HEK293 (cell line): ENCODE results near the gene IL17REL.

Experiments used
- GLIS1 ChIP-seq: fragments of 450-650 bp; formaldehyde crosslinking; IDR thresholded peaks from 2 replicates; pipeline ENCODE4 v1.5.1; 2016; ENCODE audit warnings: missing biosample characterization, missing genetic modification characterization
- IKZF3 ChIP-seq: fragments of 450-650 bp; IDR thresholded peaks from 2 replicates; pipeline ENCODE4 v1.5.0; 2018; ENCODE audit warnings: missing biosample characterization, mild to moderate bottlenecking, missing genetic modification characterization, moderate library complexity
- KLF8 ChIP-seq: fragments of 450-650 bp; formaldehyde crosslinking; IDR thresholded peaks from 2 replicates; pipeline ENCODE4 v1.5.1; 2016; ENCODE audit warnings: missing biosample characterization, missing genetic modification characterization
- MEIS1 ChIP-seq: sonication (generic); formaldehyde crosslinking; IDR thresholded peaks from 2 replicates; pipeline ENCODE4 v1.8.1; 2022; ENCODE audit warnings: missing genetic modification reagents, mild to moderate bottlenecking, borderline replicate concordance
- OVOL3 ChIP-seq: fragments of 450-650 bp; formaldehyde crosslinking; IDR thresholded peaks from 2 replicates; pipeline ENCODE4 v1.5.1; 2016; ENCODE audit warnings: missing biosample characterization, missing genetic modification characterization
- PRDM1 ChIP-seq: fragments of 450-650 bp; formaldehyde crosslinking; IDR thresholded peaks from 2 replicates; pipeline ENCODE4; 2016; ENCODE audit warnings: missing biosample characterization, missing genetic modification characterization
- SETDB1 ChIP-seq: IDR thresholded peaks from one replicate; pipeline ENCODE4 v1.6.1; 2017; ENCODE audit warnings: mild to moderate bottlenecking, low read length, moderate library complexity, mixed read lengths; ENCODE audit not compliant: insufficient read length
- ZBTB48 ChIP-seq: fragments of 450-650 bp; formaldehyde crosslinking; IDR thresholded peaks from 2 replicates; pipeline ENCODE4 v1.5.1; 2016; ENCODE audit warnings: missing biosample characterization, missing genetic modification characterization
- ZFP69B ChIP-seq: fragments of 450-650 bp; formaldehyde crosslinking; IDR thresholded peaks from 2 replicates; pipeline ENCODE4 v1.5.1; 2016; ENCODE audit warnings: missing biosample characterization, missing genetic modification characterization
- ZNF133 ChIP-seq: fragments of 450-650 bp; formaldehyde crosslinking; IDR thresholded peaks from 2 replicates; pipeline ENCODE4 v1.5.1; 2016; ENCODE audit warnings: missing biosample characterization, missing genetic modification characterization
- ZNF280D ChIP-seq: fragments of 450-650 bp; formaldehyde crosslinking; IDR thresholded peaks from 2 replicates; pipeline ENCODE4 v1.5.1; 2016; ENCODE audit warnings: missing biosample characterization, missing genetic modification characterization
- ZNF302 ChIP-seq: fragments of 450-650 bp; formaldehyde crosslinking; IDR thresholded peaks from 2 replicates; pipeline ENCODE4 v1.5.1; 2016; ENCODE audit warnings: missing biosample characterization, missing genetic modification characterization, low read depth
- ZNF350 ChIP-seq: fragments of 450-650 bp; formaldehyde crosslinking; IDR thresholded peaks from 2 replicates; pipeline ENCODE4 v1.5.0; 2017; ENCODE audit warnings: missing biosample characterization, mild to moderate bottlenecking, missing genetic modification characterization
- ZNF354C ChIP-seq: fragments of 450-650 bp; formaldehyde crosslinking; IDR thresholded peaks from 2 replicates; pipeline ENCODE4 v1.5.1; 2016; ENCODE audit warnings: missing biosample characterization, missing genetic modification characterization, low read depth, borderline replicate concordance
- ZNF404 ChIP-seq: fragments of 450-650 bp; formaldehyde crosslinking; IDR thresholded peaks from 2 replicates; pipeline ENCODE4 v1.5.1; 2017; ENCODE audit warnings: missing biosample characterization, missing genetic modification characterization
- ZNF488 ChIP-seq: fragments of 450-650 bp; formaldehyde crosslinking; IDR thresholded peaks from 2 replicates; pipeline ENCODE4 v1.5.1; 2016; ENCODE audit warnings: missing biosample characterization, missing genetic modification characterization
- ZNF501 ChIP-seq: fragments of 450-650 bp; formaldehyde crosslinking; IDR thresholded peaks from 2 replicates; pipeline ENCODE4 v1.5.1; 2016; ENCODE audit warnings: missing biosample characterization, missing genetic modification characterization
- ZNF561 ChIP-seq: fragments of 450-650 bp; IDR thresholded peaks from 2 replicates; pipeline ENCODE4 v1.5.1; 2018; ENCODE audit warnings: missing biosample characterization, missing genetic modification characterization, borderline replicate concordance
- ZNF580 ChIP-seq: fragments of 450-650 bp; formaldehyde crosslinking; IDR thresholded peaks from 2 replicates; pipeline ENCODE4 v1.5.1; 2016; ENCODE audit warnings: missing biosample characterization, missing genetic modification characterization
- ZNF623 ChIP-seq: fragments of 450-650 bp; formaldehyde crosslinking; IDR thresholded peaks from 2 replicates; pipeline ENCODE4 v1.5.1; 2016; ENCODE audit warnings: missing biosample characterization, missing genetic modification characterization
- ZNF747 ChIP-seq: fragments of 450-650 bp; formaldehyde crosslinking; IDR thresholded peaks from 2 replicates; pipeline ENCODE4 v1.5.1; 2016; ENCODE audit warnings: missing biosample characterization, missing genetic modification characterization
- ZNF792 ChIP-seq: fragments of 450-650 bp; formaldehyde crosslinking; IDR thresholded peaks from 2 replicates; pipeline ENCODE4 v1.5.1; 2016; ENCODE audit warnings: missing biosample characterization, missing genetic modification characterization
- TF ChIP-seq, protein P1 (sequence below): fragments of 450-650 bp; formaldehyde crosslinking; IDR thresholded peaks from 2 replicates; pipeline ENCODE4 v1.5.1; 2017; ENCODE audit warnings: missing biosample characterization, missing genetic modification characterization
- TF ChIP-seq, protein P2 (sequence below): fragments of 450-650 bp; formaldehyde crosslinking; IDR thresholded peaks from 2 replicates; pipeline ENCODE4 v1.5.1; 2016; ENCODE audit warnings: missing biosample characterization, missing genetic modification characterization
- TF ChIP-seq, protein P3 (sequence below): fragments of 450-650 bp; formaldehyde crosslinking; IDR thresholded peaks from 2 replicates; pipeline ENCODE4 v1.5.1; 2016; ENCODE audit warnings: missing biosample characterization, missing genetic modification characterization, borderline replicate concordance
- TF ChIP-seq, protein P4 (sequence below): fragments of 450-650 bp; formaldehyde crosslinking; IDR thresholded peaks from 2 replicates; pipeline ENCODE4 v1.5.1; 2016; ENCODE audit warnings: missing biosample characterization, missing genetic modification characterization

The IL17REL gene

DNA sequence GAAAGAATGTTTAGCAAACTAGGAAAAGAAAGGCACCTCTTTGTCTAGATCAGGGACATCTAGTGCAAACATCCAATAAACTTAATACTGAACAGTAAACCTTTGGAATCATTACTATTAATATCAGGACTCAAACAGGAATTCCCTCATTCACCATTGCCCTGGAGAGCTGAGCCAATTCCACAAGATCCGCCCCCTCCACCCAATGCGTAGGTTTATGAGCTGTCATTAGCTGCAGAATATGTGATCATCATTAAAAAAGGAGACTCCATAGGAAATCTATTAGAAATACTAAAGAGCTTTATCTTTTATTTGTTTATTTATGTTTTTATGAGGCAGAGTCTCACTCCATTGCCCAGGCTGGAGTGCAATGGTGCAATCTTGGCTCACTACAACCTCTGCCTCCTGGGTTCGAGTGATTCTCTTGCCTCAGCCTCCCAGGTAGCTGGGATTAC lies 5.5 kb downstream of the IL17REL start (continued):
- no peak for TF ChIP-seq ZNF501 (tag by site-specific recombination)
- no peak for TF ChIP-seq ZBTB48 (tag by site-specific recombination)
- no peak for TF ChIP-seq ZNF792 (tag by site-specific recombination)
- 0 out of 2 replicates have a peak, but pooled peaks have one; percentile 45 for TF ChIP-seq IKZF3
- no peak for TF ChIP-seq ZNF350 (tag by site-specific recombination)
- no peak for TF ChIP-seq ZNF488 (tag by site-specific recombination)
- TF ChIP-seq, protein P1, sequence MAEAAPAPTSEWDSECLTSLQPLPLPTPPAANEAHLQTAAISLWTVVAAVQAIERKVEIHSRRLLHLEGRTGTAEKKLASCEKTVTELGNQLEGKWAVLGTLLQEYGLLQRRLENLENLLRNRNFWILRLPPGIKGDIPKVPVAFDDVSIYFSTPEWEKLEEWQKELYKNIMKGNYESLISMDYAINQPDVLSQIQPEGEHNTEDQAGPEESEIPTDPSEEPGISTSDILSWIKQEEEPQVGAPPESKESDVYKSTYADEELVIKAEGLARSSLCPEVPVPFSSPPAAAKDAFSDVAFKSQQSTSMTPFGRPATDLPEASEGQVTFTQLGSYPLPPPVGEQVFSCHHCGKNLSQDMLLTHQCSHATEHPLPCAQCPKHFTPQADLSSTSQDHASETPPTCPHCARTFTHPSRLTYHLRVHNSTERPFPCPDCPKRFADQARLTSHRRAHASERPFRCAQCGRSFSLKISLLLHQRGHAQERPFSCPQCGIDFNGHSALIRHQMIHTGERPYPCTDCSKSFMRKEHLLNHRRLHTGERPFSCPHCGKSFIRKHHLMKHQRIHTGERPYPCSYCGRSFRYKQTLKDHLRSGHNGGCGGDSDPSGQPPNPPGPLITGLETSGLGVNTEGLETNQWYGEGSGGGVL: peak; percentile 49; the same call in 1 of the 2 replicates
- TF ChIP-seq, protein P2, sequence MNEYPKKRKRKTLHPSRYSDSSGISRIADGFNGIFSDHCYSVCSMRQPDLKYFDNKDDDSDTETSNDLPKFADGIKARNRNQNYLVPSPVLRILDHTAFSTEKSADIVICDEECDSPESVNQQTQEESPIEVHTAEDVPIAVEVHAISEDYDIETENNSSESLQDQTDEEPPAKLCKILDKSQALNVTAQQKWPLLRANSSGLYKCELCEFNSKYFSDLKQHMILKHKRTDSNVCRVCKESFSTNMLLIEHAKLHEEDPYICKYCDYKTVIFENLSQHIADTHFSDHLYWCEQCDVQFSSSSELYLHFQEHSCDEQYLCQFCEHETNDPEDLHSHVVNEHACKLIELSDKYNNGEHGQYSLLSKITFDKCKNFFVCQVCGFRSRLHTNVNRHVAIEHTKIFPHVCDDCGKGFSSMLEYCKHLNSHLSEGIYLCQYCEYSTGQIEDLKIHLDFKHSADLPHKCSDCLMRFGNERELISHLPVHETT (tag by site-specific recombination): no peak
- no peak for TF ChIP-seq ZNF280D (tag by site-specific recombination)
- TF ChIP-seq, protein P3, sequence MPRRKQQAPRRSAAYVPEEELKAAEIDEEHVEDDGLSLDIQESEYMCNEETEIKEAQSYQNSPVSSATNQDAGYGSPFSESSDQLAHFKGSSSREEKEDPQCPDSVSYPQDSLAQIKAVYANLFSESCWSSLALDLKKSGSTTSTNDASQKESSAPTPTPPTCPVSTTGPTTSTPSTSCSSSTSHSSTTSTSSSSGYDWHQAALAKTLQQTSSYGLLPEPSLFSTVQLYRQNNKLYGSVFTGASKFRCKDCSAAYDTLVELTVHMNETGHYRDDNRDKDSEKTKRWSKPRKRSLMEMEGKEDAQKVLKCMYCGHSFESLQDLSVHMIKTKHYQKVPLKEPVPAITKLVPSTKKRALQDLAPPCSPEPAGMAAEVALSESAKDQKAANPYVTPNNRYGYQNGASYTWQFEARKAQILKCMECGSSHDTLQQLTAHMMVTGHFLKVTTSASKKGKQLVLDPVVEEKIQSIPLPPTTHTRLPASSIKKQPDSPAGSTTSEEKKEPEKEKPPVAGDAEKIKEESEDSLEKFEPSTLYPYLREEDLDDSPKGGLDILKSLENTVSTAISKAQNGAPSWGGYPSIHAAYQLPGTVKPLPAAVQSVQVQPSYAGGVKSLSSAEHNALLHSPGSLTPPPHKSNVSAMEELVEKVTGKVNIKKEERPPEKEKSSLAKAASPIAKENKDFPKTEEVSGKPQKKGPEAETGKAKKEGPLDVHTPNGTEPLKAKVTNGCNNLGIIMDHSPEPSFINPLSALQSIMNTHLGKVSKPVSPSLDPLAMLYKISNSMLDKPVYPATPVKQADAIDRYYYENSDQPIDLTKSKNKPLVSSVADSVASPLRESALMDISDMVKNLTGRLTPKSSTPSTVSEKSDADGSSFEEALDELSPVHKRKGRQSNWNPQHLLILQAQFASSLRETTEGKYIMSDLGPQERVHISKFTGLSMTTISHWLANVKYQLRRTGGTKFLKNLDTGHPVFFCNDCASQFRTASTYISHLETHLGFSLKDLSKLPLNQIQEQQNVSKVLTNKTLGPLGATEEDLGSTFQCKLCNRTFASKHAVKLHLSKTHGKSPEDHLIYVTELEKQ (tag by site-specific recombination): no peak
- no peak for TF ChIP-seq PRDM1 (tag by site-specific recombination)
- no peak for TF ChIP-seq ZFP69B (tag by site-specific recombination)
- no peak for TF ChIP-seq ZNF302 (tag by site-specific recombination)
- TF ChIP-seq ZNF133 (tag by site-specific recombination): no peak
- TF ChIP-seq ZNF404 (tag by site-specific recombination): no peak
- TF ChIP-seq SETDB1: no peak
- no peak for TF ChIP-seq ZNF747 (tag by site-specific recombination)
- TF ChIP-seq, protein P4, sequence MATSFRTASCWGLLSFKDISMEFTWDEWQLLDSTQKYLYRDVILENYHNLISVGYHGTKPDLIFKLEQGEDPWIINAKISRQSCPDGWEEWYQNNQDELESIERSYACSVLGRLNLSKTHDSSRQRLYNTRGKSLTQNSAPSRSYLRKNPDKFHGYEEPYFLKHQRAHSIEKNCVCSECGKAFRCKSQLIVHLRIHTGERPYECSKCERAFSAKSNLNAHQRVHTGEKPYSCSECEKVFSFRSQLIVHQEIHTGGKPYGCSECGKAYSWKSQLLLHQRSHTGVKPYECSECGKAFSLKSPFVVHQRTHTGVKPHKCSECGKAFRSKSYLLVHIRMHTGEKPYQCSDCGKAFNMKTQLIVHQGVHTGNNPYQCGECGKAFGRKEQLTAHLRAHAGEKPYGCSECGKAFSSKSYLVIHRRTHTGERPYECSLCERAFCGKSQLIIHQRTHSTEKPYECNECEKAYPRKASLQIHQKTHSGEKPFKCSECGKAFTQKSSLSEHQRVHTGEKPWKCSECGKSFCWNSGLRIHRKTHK (tag by site-specific recombination): no peak
- TF ChIP-seq ZNF623 (tag by site-specific recombination): no peak
- no peak for TF ChIP-seq KLF8 (tag by site-specific recombination)
- peak; percentile 60; the same call in 1 of the 2 replicates for TF ChIP-seq GLIS1 (tag by site-specific recombination)
- TF ChIP-seq MEIS1 (CRISPR knock-in tag): no peak
- no peak for TF ChIP-seq ZNF354C (tag by site-specific recombination)
- no peak for TF ChIP-seq ZNF580 (tag by site-specific recombination)
- TF ChIP-seq ZNF561 (tag by site-specific recombination): 0 out of 2 replicates have a peak, but pooled peaks have one; percentile 38
- TF ChIP-seq OVOL3: no peak
